Choroid plexus epithelial cell (primary cell): ENCODE results near the gene CADM1.

Experiments used
- DNase-seq: peaks from one replicate; pipeline ENCODE4 v3.0.0-alpha.2; 2010; ENCODE audit warnings: low read depth
- H3K4me3 ChIP-seq: 2 replicates; pipeline ENCODE4 v1.5.1; 2011; ENCODE audit warnings: low read depth, mild to moderate bottlenecking, control low read depth, low read length, moderate library complexity
- CTCF ChIP-seq: conservative IDR thresholded peaks from 2 replicates; pipeline ENCODE4 v1.5.1; 2011; ENCODE audit warnings: low read depth, mild to moderate bottlenecking, control low read depth, inconsistent platforms, low read length, moderate library complexity

The CADM1 gene

GRCh38 chr11:115393950-115394349, 110.3 kb downstream of the CADM1 start:
- no peak overlapping the region for H3K4me3 ChIP-seq
- TF ChIP-seq CTCF = no peak

GRCh38 chr11:115391598-115391997, 112.6 kb downstream of the CADM1 start:
- H3K4me3 ChIP-seq = no peak overlapping the region
- no peak for TF ChIP-seq CTCF
- DNase-seq = no peak

More at GRCh38 chr11:115393950-115394349, 110.3 kb downstream of the CADM1 start:
- DNase-seq = no peak

GRCh38 chr11:115391160-115391559, 113.1 kb downstream of the CADM1 start:
- TF ChIP-seq CTCF = no peak
- H3K4me3 ChIP-seq = no peak overlapping the region
- DNase-seq = no peak

GRCh38 chr11:115390441-115390840, 113.8 kb downstream of the CADM1 start:
- H3K4me3 ChIP-seq = no peak overlapping the region
- no peak for DNase-seq
- TF ChIP-seq CTCF = no peak

GRCh38 chr11:115389790-115390189, 114.4 kb downstream of the CADM1 start:
- no peak for DNase-seq
- H3K4me3 ChIP-seq = no peak overlapping the region
- no peak for TF ChIP-seq CTCF

GRCh38 chr11:115385226-115385625, 119.0 kb downstream of the CADM1 start:
- no peak for TF ChIP-seq CTCF
- H3K4me3 ChIP-seq = no peak overlapping the region
- DNase-seq = no peak

- DNase-seq = no peak
Observed at GRCh38 chr11:115384236-115384635, 120.0 kb downstream of the CADM1 start.

More at GRCh38 chr11:115384236-115384635, 120.0 kb downstream of the CADM1 start:
- no peak overlapping the region for H3K4me3 ChIP-seq
- no peak for TF ChIP-seq CTCF
